SK-N-SH treated with all-trans-retinoic acid at 6 μM for 48 hours (cell line): ENCODE results near the gene SLC35E1.

Source experiments
- ARNTL ChIP-seq: fragments of 450-650 bp; formaldehyde crosslinking; IDR thresholded peaks from 2 replicates; pipeline ENCODE4 v1.5.0; 2020; ENCODE audit warnings: low read depth, mild to moderate bottlenecking, moderate library complexity, borderline replicate concordance
- OSR1 ChIP-seq: fragments of 250-450 bp; sonication (Bioruptor Pico); IDR thresholded peaks from 2 replicates; pipeline ENCODE4 v1.8.0; 2022; ENCODE audit warnings: moderate library complexity, mild to moderate bottlenecking, inconsistent platforms
- PPARA ChIP-seq: fragments of 250-450 bp; sonication (Bioruptor Pico); IDR thresholded peaks from 2 replicates; pipeline ENCODE4 v1.5.0; 2020; ENCODE audit warnings: mild to moderate bottlenecking, borderline replicate concordance
- ZNF8 ChIP-seq: fragments of 450-650 bp; formaldehyde crosslinking; IDR thresholded peaks from 2 replicates; pipeline ENCODE4 v1.5.0; 2020; ENCODE audit warnings: mild to moderate bottlenecking, moderate library complexity

GRCh38 chr19:16587833-16588823, 15.9 kb upstream of the SLC35E1 start:
- no peak for TF ChIP-seq OSR1 (CRISPR knock-in tag)
- TF ChIP-seq ARNTL (CRISPR knock-in tag) = no peak
- TF ChIP-seq ZNF8 (CRISPR knock-in tag) = no peak
- no peak for TF ChIP-seq PPARA (CRISPR knock-in tag)
